ENCODE data around the gene NFKBIB. TPM values are rescaled to one million over a fixed set of nuclear protein-coding genes. Genes with fewer than 3 reads are reported as not detected.

Gene NFKBIB
- total and polyA plus RNA-seq, 2 of the 13 experiments (the other 11 are each of a cell fraction or from before 2014, with no cell fraction given): 8.6 to 14.9 TPM

GRCh38 chr19:38930776-38931520 is 31.2 kb downstream of the NFKBIB start, which contains the start of gene MRPS12 (continued):
- no peak for TF ChIP-seq ZBTB46 (CRISPR knock-in tag; IDR thresholded peaks at IDR 0.05; ENCODE audit: borderline replicate concordance)
- peak; percentile 6 for TF ChIP-seq RBM39 (IDR thresholded peaks at IDR 0.05; ENCODE audit: low read depth, low read length, poor library complexity, severe bottlenecking)
- no peak for TF ChIP-seq ZNF570 (CRISPR knock-in tag; IDR thresholded peaks at IDR 0.05; ENCODE audit: borderline replicate concordance)
- TF ChIP-seq PHF21A (CRISPR knock-in tag; IDR thresholded peaks at IDR 0.05): peak; percentile 65; the same call in 1 of the 2 replicates
- TF ChIP-seq TOPORS (CRISPR knock-in tag; IDR thresholded peaks at IDR 0.05): no peak
- TF ChIP-seq LCORL (IDR thresholded peaks at IDR 0.05): no peak
- no peak for TF ChIP-seq LCORL (CRISPR knock-in tag; IDR thresholded peaks at IDR 0.05)
- TF ChIP-seq JUN (CRISPR knock-in tag; IDR thresholded peaks at IDR 0.05): no peak; the same call in 1 of the 2 replicates
- TF ChIP-seq ZFP62 (CRISPR knock-in tag; IDR thresholded peaks at IDR 0.05): no peak
- TF ChIP-seq CREB1 (IDR thresholded peaks at IDR 0.05): peak; percentile 93
- TF ChIP-seq CREB1 (CRISPR knock-in tag; IDR thresholded peaks at IDR 0.05): peak; percentile 94
- TF ChIP-seq GATA4 (IDR thresholded peaks at IDR 0.05; ENCODE audit: borderline replicate concordance, low read depth): no peak
- TF ChIP-seq ZBTB49 (CRISPR knock-in tag; IDR thresholded peaks at IDR 0.05; ENCODE audit: borderline replicate concordance): no peak
- no peak; the same call in 1 of the 2 replicates for TF ChIP-seq THAP9 (CRISPR knock-in tag; IDR thresholded peaks at IDR 0.05; ENCODE audit: borderline replicate concordance)
- TF ChIP-seq ATF6 (CRISPR knock-in tag; conservative IDR thresholded peaks at IDR 0.05): no peak
- no peak for TF ChIP-seq FOXK2 (IDR thresholded peaks at IDR 0.05)
- no peak for TF ChIP-seq ZNF160 (CRISPR knock-in tag; IDR thresholded peaks at IDR 0.05)
- no peak for TF ChIP-seq SALL2 (CRISPR knock-in tag; IDR thresholded peaks at IDR 0.05)
- no peak for TF ChIP-seq ATF4 (CRISPR knock-in tag; IDR thresholded peaks at IDR 0.05)
- no peak for TF ChIP-seq ZNF432 (CRISPR knock-in tag; IDR thresholded peaks at IDR 0.05; ENCODE audit: borderline replicate concordance)
